Nephron (organoid): ENCODE data around the gene CSK.

Experiments used
- H3K27ac Mint-ChIP-seq, 3 experiments: 2 replicates each; pipeline ENCODE4 v1.8.0; 2020; ENCODE audit warnings: mixed read lengths in 3 of 3, mild to moderate bottlenecking in 2 of 3, moderate library complexity in 1 of 3
- H3K27me3 Mint-ChIP-seq: 2 replicates; pipeline ENCODE4 v1.8.0; 2021; ENCODE audit warnings: low read depth, mild to moderate bottlenecking, moderate library complexity, mixed read lengths
- H3K36me3 Mint-ChIP-seq: 2 replicates; pipeline ENCODE4 v1.8.0; 2020; ENCODE audit warnings: low read depth, mixed read lengths
- H3K4me1 Mint-ChIP-seq: 2 replicates; pipeline ENCODE4 v1.8.0; 2020; ENCODE audit warnings: mixed read lengths
- H3K4me3 Mint-ChIP-seq, 3 experiments: 2 replicates each; pipeline ENCODE4 v1.8.0; 2020; ENCODE audit warnings: mild to moderate bottlenecking in 3 of 3, mixed read lengths in 3 of 3, moderate library complexity in 2 of 3
- H3K9me3 Mint-ChIP-seq: 2 replicates; pipeline ENCODE4 v1.8.0; 2020; ENCODE audit warnings: mixed read lengths
- CTCF ChIP-seq, 3 experiments: fragments of 200-600 bp; sonication (generic); IDR thresholded peaks; one replicate each; pipeline ENCODE4 v1.5.0; 2021; ENCODE audit warnings: antibody characterized with exemption in 3 of 3; ENCODE audit not compliant: unreplicated experiment in 3 of 3

Gene CSK

GRCh38 chr15:74812533-74812932 lies 30.7 kb downstream of the CSK start, which contains the start of gene LMAN1L:
Gene LMAN1L (plus strand): TSS chr15:74812835. CDS start chr15:74812855, 20 bp downstream.
- no peak for TF ChIP-seq CTCF (IDR thresholded peaks at IDR 0.05; ENCODE audit: unreplicated experiment in 3 of 3)
- Mint-ChIP-seq H3K27me3 (peaks cover 4% of the 10 kb centered on the region), H3K4me3 (no peak within 1 kb of the TSS)

GRCh38 chr15:74815121-74815934 lies 33.4 kb downstream of the CSK start:
- Mint-ChIP-seq H3K36me3 (no peaks in the 10 kb centered on the region), H3K9me3 (no peaks in the 10 kb centered on the region)

More at GRCh38 chr15:74812533-74812932, 30.7 kb downstream of the CSK start, which contains the start of gene LMAN1L:
- no peaks in the 10 kb centered on the region for H3K9me3 Mint-ChIP-seq
- no peak within 1 kb of the TSS for H3K27ac Mint-ChIP-seq
- peaks cover 8% of the 10 kb centered on the region for H3K4me1 Mint-ChIP-seq
- H3K36me3 Mint-ChIP-seq: no peaks in the 10 kb centered on the region

GRCh38 chr15:74815961-74816360 lies 34.1 kb downstream of the CSK start:
- no peaks in the 10 kb centered on the region for H3K9me3 Mint-ChIP-seq
- peaks cover 11% of the 10 kb centered on the region for H3K27me3 Mint-ChIP-seq
- no peaks in the 10 kb centered on the region for H3K36me3 Mint-ChIP-seq
- no peak overlapping the region for H3K4me3 Mint-ChIP-seq
- TF ChIP-seq CTCF (IDR thresholded peaks at IDR 0.05; ENCODE audit: unreplicated experiment in 3 of 3): no peak
- H3K4me1 Mint-ChIP-seq: no peaks in the 10 kb centered on the region
- H3K27ac Mint-ChIP-seq: no peak overlapping the region

More at GRCh38 chr15:74815121-74815934, 33.4 kb downstream of the CSK start:
- Mint-ChIP-seq H3K4me1 (no peaks in the 10 kb centered on the region), H3K27ac (no peak overlapping the region), H3K27me3 (peaks cover 12% of the 10 kb centered on the region), H3K4me3 (no peak overlapping the region)
- TF ChIP-seq CTCF (IDR thresholded peaks at IDR 0.05; ENCODE audit: unreplicated experiment in 3 of 3): no peak

GRCh38 chr15:74816624-74817369 lies 34.9 kb downstream of the CSK start:
- H3K9me3 Mint-ChIP-seq: no peaks in the 10 kb centered on the region
- no peaks in the 10 kb centered on the region for H3K36me3 Mint-ChIP-seq

GRCh38 chr15:74817370-74817737 lies 35.5 kb downstream of the CSK start:
- H3K27ac Mint-ChIP-seq: no peak overlapping the region
- peaks cover 19% of the 10 kb centered on the region for H3K27me3 Mint-ChIP-seq
- H3K9me3 Mint-ChIP-seq: no peaks in the 10 kb centered on the region
- no peaks in the 10 kb centered on the region for H3K36me3 Mint-ChIP-seq
- no peak overlapping the region for H3K4me3 Mint-ChIP-seq
- H3K4me1 Mint-ChIP-seq: no peaks in the 10 kb centered on the region
- TF ChIP-seq CTCF (IDR thresholded peaks at IDR 0.05; ENCODE audit: unreplicated experiment in 3 of 3): no peak

More at GRCh38 chr15:74816624-74817369, 34.9 kb downstream of the CSK start:
- no peaks in the 10 kb centered on the region for H3K4me1 Mint-ChIP-seq
- no peak overlapping the region for H3K4me3 Mint-ChIP-seq
- peaks cover 14% of the 10 kb centered on the region for H3K27me3 Mint-ChIP-seq
- H3K27ac Mint-ChIP-seq: no peak overlapping the region
- TF ChIP-seq CTCF (IDR thresholded peaks at IDR 0.05; ENCODE audit: unreplicated experiment in 3 of 3): no peak
